Muscle of leg (tissue), 16 donors: ENCODE measurements around the gene SCGB1A1. TPM values are rescaled to one million over a fixed set of nuclear protein-coding genes. Genes with fewer than 3 reads are reported as not detected.
"Not testable (repeated sequence)": the region's sequence is repeated elsewhere in the genome, so short reads cannot be mapped to it uniquely, and the experiment has no call there.

Source experiments
- DNase-seq: peaks from one replicate; pipeline ENCODE4 v3.0.0; 2013
- H3K27ac ChIP-seq: one replicate; pipeline ENCODE4 v1.5.1; 2013; ENCODE audit warnings: mild to moderate bottlenecking, low read length, control low read depth
- H3K27me3 ChIP-seq: one replicate; pipeline ENCODE4 v1.6.1; 2013; ENCODE audit warnings: low read length; ENCODE audit not compliant: control insufficient read depth, insufficient read depth
- H3K36me3 ChIP-seq: one replicate; pipeline ENCODE4 v1.6.1; 2013; ENCODE audit warnings: low read length; ENCODE audit not compliant: control insufficient read depth, insufficient read depth
- H3K4me1 ChIP-seq: one replicate; pipeline ENCODE4 v1.6.1; 2013; ENCODE audit warnings: low read length; ENCODE audit not compliant: control insufficient read depth, insufficient read depth
- H3K4me3 ChIP-seq: one replicate; pipeline ENCODE4 v1.5.1; 2013; ENCODE audit warnings: low read length, control low read depth
- H3K9me3 ChIP-seq: replicated peaks from 2 replicates; pipeline ENCODE4 v1.6.1; 2013; ENCODE audit warnings: low read depth, low read length; ENCODE audit not compliant: control insufficient read depth
- WGBS: methylation state at CpG from one replicate; pipeline ENCODE4 v1.1.5; 2013; ENCODE audit warnings: missing lambda C conversion rate; ENCODE audit not compliant: insufficient coverage; 5-methylcytosine and 5-hydroxymethylcytosine counted together
- long read RNA-seq, 11 donors: transcript quantifications; one replicate each; lab custom pipeline, GENCODE V29; 2026
- polyA plus RNA-seq, 8 donors: library from polyadenylated mRNA; unstranded; fragments of 120-200 nt; gene quantifications; one replicate each; pipeline versions ENCODE4 v1.2.1 to v1.2.3, GENCODE V29; 2013; ENCODE audit warnings: inconsistent platforms in 1 of 8, low replicate concordance in 1 of 8; ENCODE audit not compliant: insufficient read length in 8 of 8, insufficient read depth in 1 of 8
- total RNA-seq: library from RNA; stranded (reverse); fragments of 120-200 nt; gene quantifications from one replicate; pipeline ENCODE4 v1.2.4, GENCODE V29; 2013

Gene SCGB1A1
- total RNA-seq (not detected), polyA plus RNA-seq (1 to 10 TPM in 1 of 8 donors, not detected in 7; 1.7 TPM)
- long read RNA-seq, donor 1 = 0 reads
- long read RNA-seq, donor 2 = 0 reads
- long read RNA-seq, donor 3 = 0 reads
- long read RNA-seq, donor 4 = 0 reads
- long read RNA-seq, donor 5 = 0 reads
- long read RNA-seq, donor 6 = 0 reads
- long read RNA-seq, donor 7 = 0 reads
- long read RNA-seq, donor 8 = 0 reads
- long read RNA-seq, donor 9 = 0 reads
- long read RNA-seq, donor 10 = 0 reads
- long read RNA-seq, donor 11 = 0 reads

- no peak for DNase-seq
Observed at GRCh38 chr11:62418733-62419132, at the start of gene SCGB1A1. SCGB1A1 (plus strand) TSS chr11:62419033; CDS start chr11:62419096, 63 bp downstream.

GRCh38 chr11:62370743-62371440 is 47.9 kb upstream of the SCGB1A1 start:
- DNase-seq = no peak
- H3K4me3 ChIP-seq = no peak overlapping the region
- H3K36me3 ChIP-seq = no peaks in the 10 kb centered on the region
- no peaks in the 10 kb centered on the region for H3K4me1 ChIP-seq
- H3K27me3 ChIP-seq = no peaks in the 10 kb centered on the region
- no peaks in the 10 kb centered on the region for H3K9me3 ChIP-seq
- 56% methylated on average over 33 of the region's 39 CpGs for WGBS
- no peak overlapping the region for H3K27ac ChIP-seq

More at GRCh38 chr11:62418733-62419132, at the start of gene SCGB1A1:
- Histone ChIP-seq H3K4me1 (peaks cover 24% of the 10 kb centered on the region), H3K27ac (peak within 1 kb of the TSS; percentile 71), H3K9me3 (no peaks in the 10 kb centered on the region), H3K36me3 (no peaks in the 10 kb centered on the region), H3K27me3 (no peaks in the 10 kb centered on the region), H3K4me3 (no peak within 1 kb of the TSS)
- 100% methylated on average over 2 of the region's 4 CpGs for WGBS

- no peaks in the 10 kb centered on the region for H3K4me1 ChIP-seq
- no peak overlapping the region for H3K4me3 ChIP-seq
- 97% methylated on average over 4 of the region's 6 CpGs for WGBS
- DNase-seq = no peak
- H3K27me3 ChIP-seq = no peaks in the 10 kb centered on the region
- no peaks in the 10 kb centered on the region for H3K9me3 ChIP-seq
- no peak overlapping the region for H3K27ac ChIP-seq
- H3K36me3 ChIP-seq = no peaks in the 10 kb centered on the region
Observed at GRCh38 chr11:62372871-62373270, 46.0 kb upstream of the SCGB1A1 start.

GRCh38 chr11:62373464-62374119 is 45.2 kb upstream of the SCGB1A1 start:
- Histone ChIP-seq H3K4me1 (no peaks in the 10 kb centered on the region), H3K9me3 (no peaks in the 10 kb centered on the region), H3K27ac (no peak overlapping the region), H3K4me3 (no peak overlapping the region), H3K36me3 (no peaks in the 10 kb centered on the region), H3K27me3 (no peaks in the 10 kb centered on the region)
- WGBS = 84% methylated on average over 14 of the region's 18 CpGs
- DNase-seq = no peak

- H3K27me3 ChIP-seq = no peaks in the 10 kb centered on the region
- no peak overlapping the region for H3K27ac ChIP-seq
- no peaks in the 10 kb centered on the region for H3K4me1 ChIP-seq
- H3K9me3 ChIP-seq = no peaks in the 10 kb centered on the region
- no peaks in the 10 kb centered on the region for H3K36me3 ChIP-seq
- DNase-seq = no peak
- 81% methylated on average over 9 of the region's 9 CpGs for WGBS
- H3K4me3 ChIP-seq = no peak overlapping the region
Observed at GRCh38 chr11:62374801-62375200, 44.0 kb upstream of the SCGB1A1 start.

GRCh38 chr11:62378459-62379063 is 40.3 kb upstream of the SCGB1A1 start:
- H3K9me3 ChIP-seq, H3K36me3 ChIP-seq, H3K27ac ChIP-seq, H3K27me3 ChIP-seq, H3K4me3 ChIP-seq, H3K4me1 ChIP-seq: not testable (repeated sequence)
- 0% methylated on average over 1 of the region's 9 CpGs for WGBS
- DNase-seq = peak; percentile 59

GRCh38 chr11:62379586-62379985 is 39.2 kb upstream of the SCGB1A1 start:
- H3K9me3 ChIP-seq, DNase-seq, H3K36me3 ChIP-seq, H3K27ac ChIP-seq, H3K4me1 ChIP-seq, H3K4me3 ChIP-seq, H3K27me3 ChIP-seq: not testable (repeated sequence)
- no CpG with 5 or more reads among the region's 2 CpGs for WGBS

GRCh38 chr11:62380821-62381245 is 38.0 kb upstream of the SCGB1A1 start:
- not testable (repeated sequence) for H3K4me1 ChIP-seq, H3K27me3 ChIP-seq
- 0% methylated on average over 1 of the region's 12 CpGs for WGBS

GRCh38 chr11:62383822-62384221 is 35.0 kb upstream of the SCGB1A1 start:
- WGBS = 50% methylated on average over 1 of the region's 6 CpGs
- Histone ChIP-seq H3K27ac (no peak overlapping the region), H3K27me3 (no peaks in the 10 kb centered on the region), H3K4me3 (no peak overlapping the region), H3K9me3 (no peaks in the 10 kb centered on the region), H3K4me1 (peaks cover 2% of the 10 kb centered on the region), H3K36me3 (no peaks in the 10 kb centered on the region)
- DNase-seq = no peak

More at GRCh38 chr11:62380821-62381245, 38.0 kb upstream of the SCGB1A1 start:
- H3K4me3 ChIP-seq, H3K36me3 ChIP-seq, H3K9me3 ChIP-seq, H3K27ac ChIP-seq: not testable (repeated sequence)
- peak; percentile 83 for DNase-seq

- H3K36me3 ChIP-seq, H3K27ac ChIP-seq, H3K9me3 ChIP-seq, H3K4me3 ChIP-seq, DNase-seq, H3K4me1 ChIP-seq, H3K27me3 ChIP-seq: not testable (repeated sequence)
- WGBS = no CpG with 5 or more reads among the region's 3 CpGs
Observed at GRCh38 chr11:62386083-62386482, 32.8 kb upstream of the SCGB1A1 start.
